ENCODE measurements around the gene LIG1.
"Not testable (repeated sequence)": the region's sequence is repeated elsewhere in the genome, so short reads cannot be mapped to it uniquely, and the experiment has no call there.

Gene LIG1

DNA sequence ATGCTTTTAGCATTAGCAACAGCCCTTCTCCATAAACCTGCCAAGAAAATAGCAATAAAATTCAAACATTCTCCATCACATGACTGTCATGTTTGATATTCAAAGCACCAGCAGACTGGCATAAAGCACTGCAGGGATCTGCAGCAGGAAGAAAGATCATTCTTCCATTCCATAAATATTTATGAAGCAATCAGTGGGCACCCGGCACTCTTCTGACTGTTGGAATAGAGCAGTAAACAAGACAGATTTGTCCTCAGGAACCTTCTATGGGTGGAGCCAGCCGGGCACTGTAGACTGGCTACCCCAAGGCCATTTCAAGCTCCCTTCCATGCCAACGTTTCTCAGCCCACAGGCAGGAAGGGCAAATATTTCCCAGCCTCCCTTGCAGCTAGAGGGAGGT, 85.1 kb downstream of the LIG1 start:
- DNase-seq (ENCODE audit: low spot score), result no peak

DNA sequence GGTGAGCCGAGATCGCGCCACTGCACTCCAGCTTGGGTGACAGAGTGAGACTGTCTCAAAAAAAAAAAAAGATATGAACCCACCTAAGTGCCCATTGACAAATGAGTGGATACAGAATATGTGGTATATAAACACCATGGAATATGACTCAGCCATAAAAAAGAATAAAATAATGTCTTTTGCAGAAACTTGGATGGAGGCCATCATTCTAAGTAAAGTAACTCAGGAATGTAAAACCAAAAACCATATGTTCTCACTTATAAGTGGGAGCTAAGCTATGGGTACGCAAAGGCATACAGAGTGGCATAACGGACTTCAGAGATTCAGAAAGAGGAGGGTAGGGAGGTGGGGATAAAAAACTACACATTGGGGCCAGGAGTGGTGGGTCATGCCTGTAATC, 89.0 kb downstream of the LIG1 start:
- DNase-seq (ENCODE audit: low spot score), result no peak

DNA sequence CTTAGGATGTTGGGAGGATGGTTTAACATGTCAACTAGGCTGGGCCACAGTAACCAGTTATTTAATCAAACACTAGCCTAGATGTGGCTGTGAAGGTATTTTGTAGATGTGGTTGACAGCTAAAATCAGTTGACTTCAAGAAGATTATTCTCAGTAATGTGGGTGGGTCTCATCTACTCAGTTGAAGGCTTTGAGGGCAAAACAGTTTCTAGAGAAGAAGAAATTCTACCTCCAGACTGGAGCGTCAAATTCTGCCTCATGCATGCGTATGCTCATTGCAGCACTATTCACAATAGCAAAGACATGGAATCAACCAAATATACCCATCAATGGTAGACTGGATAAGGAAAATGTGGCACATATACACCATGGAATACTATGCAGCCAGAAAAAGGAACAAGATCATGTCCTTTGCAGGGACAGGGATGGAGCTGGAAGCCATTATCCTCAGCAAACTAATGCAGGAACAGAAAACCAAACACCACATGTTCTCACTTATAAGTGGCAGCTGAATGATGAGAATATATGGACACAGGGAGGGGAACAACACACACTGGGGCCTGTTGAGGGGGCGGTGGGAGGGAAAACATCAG, 99.9 kb downstream of the LIG1 start:
- DNase-seq (ENCODE audit: low spot score), result not testable (repeated sequence)

DNA sequence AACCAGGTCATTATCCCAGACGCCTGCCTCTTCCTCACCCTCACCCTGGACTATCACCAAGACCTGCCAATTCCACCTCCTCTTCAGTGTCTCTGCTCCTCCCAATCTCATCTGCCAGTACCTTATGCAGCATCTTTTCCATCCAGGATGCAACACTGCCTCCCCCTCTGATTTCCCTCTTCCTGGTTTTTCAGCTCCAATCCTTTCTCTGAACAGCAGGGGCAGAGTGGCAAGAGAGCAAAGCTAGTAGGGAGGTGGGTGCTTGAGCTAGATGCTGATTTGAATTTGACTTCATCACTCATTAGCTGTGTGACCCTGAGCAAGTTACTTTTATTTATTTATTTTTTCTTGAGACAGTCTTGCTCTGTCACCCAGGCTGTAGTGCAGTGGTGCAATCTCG, 100.7 kb downstream of the LIG1 start:
- no peak for DNase-seq (ENCODE audit: low spot score)

Data from activated CD4-positive, alpha-beta T cell treated with anti-CD3 and anti-CD28 coated beads, Interleukin-2, Interleukin-4, amounts not matched to agents 100 ng/mL and 50 ng/mL, durations not matched to agents 16 hours and 8 hours (primary cell).